ENCODE measurements around the gene PDE4D. TPM values are rescaled to one million over a fixed set of nuclear protein-coding genes. Genes with fewer than 3 reads are reported as not detected.

The PDE4D gene
- total RNA-seq, 1 donor from 2014 or later, result 11.8 TPM

- no peaks in the 10 kb centered on the region for H3K4me1 Mint-ChIP-seq
- peaks cover 4% of the 10 kb centered on the region for H3K36me3 Mint-ChIP-seq (ENCODE audit: low read depth)
- H3K4me3 Mint-ChIP-seq, result no peak overlapping the region
- TF ChIP-seq CTCF (conservative IDR thresholded peaks at IDR 0.05), result no peak
- peaks cover 10% of the 10 kb centered on the region for H3K9me3 Mint-ChIP-seq
- H3K27me3 Mint-ChIP-seq (ENCODE audit: low read depth), result no peaks in the 10 kb centered on the region
- H3K27ac Mint-ChIP-seq (ENCODE audit: unreplicated experiment), result no peak overlapping the region
- DNase-seq (ENCODE audit: low read depth, low spot score), result no peak
Measured at GRCh38 chr5:59715228-59715627, 178.3 kb downstream of the PDE4D start.

GRCh38 chr5:59713498-59713844 is 180.1 kb downstream of the PDE4D start:
- Mint-ChIP-seq H3K36me3 (ENCODE audit: low read depth) (peaks cover 4% of the 10 kb centered on the region), H3K4me1 (peaks cover 11% of the 10 kb centered on the region), H3K27me3 (ENCODE audit: low read depth) (no peaks in the 10 kb centered on the region), H3K9me3 (peaks cover 9% of the 10 kb centered on the region), H3K27ac (ENCODE audit: unreplicated experiment) (no peak overlapping the region), H3K4me3 (no peak overlapping the region)
- DNase-seq (ENCODE audit: low read depth, low spot score), result no peak
- no peak for TF ChIP-seq CTCF (conservative IDR thresholded peaks at IDR 0.05)

GRCh38 chr5:59712836-59713497 is 180.6 kb downstream of the PDE4D start:
- H3K4me1 Mint-ChIP-seq, result peaks cover 11% of the 10 kb centered on the region
- H3K36me3 Mint-ChIP-seq (ENCODE audit: low read depth), result peaks cover 4% of the 10 kb centered on the region
- no peaks in the 10 kb centered on the region for H3K27me3 Mint-ChIP-seq (ENCODE audit: low read depth)
- H3K27ac Mint-ChIP-seq (ENCODE audit: unreplicated experiment), result no peak overlapping the region
- DNase-seq (ENCODE audit: low read depth, low spot score), result no peak
- peaks cover 9% of the 10 kb centered on the region for H3K9me3 Mint-ChIP-seq
- no peak for TF ChIP-seq CTCF (conservative IDR thresholded peaks at IDR 0.05)
- no peak overlapping the region for H3K4me3 Mint-ChIP-seq

- Mint-ChIP-seq H3K9me3 (peaks cover 8% of the 10 kb centered on the region), H3K36me3 (ENCODE audit: low read depth) (peaks cover 4% of the 10 kb centered on the region), H3K4me3 (no peak overlapping the region), H3K27me3 (ENCODE audit: low read depth) (no peaks in the 10 kb centered on the region), H3K4me1 (peaks cover 11% of the 10 kb centered on the region), H3K27ac (ENCODE audit: unreplicated experiment) (no peak overlapping the region)
- no peak for DNase-seq (ENCODE audit: low read depth, low spot score)
- no peak for TF ChIP-seq CTCF (conservative IDR thresholded peaks at IDR 0.05)
Measured at GRCh38 chr5:59711310-59711709, 182.2 kb downstream of the PDE4D start.

GRCh38 chr5:59709846-59710245 is 183.7 kb downstream of the PDE4D start:
- Mint-ChIP-seq H3K4me3 (no peak overlapping the region), H3K27me3 (ENCODE audit: low read depth) (no peaks in the 10 kb centered on the region), H3K9me3 (peaks cover 7% of the 10 kb centered on the region), H3K4me1 (peaks cover 19% of the 10 kb centered on the region), H3K36me3 (ENCODE audit: low read depth) (peaks cover 4% of the 10 kb centered on the region), H3K27ac (ENCODE audit: unreplicated experiment) (no peak overlapping the region)
- TF ChIP-seq CTCF (conservative IDR thresholded peaks at IDR 0.05), result no peak
- DNase-seq (ENCODE audit: low read depth, low spot score), result no peak
